Activated CD4-positive, CD25-positive, alpha-beta regulatory T cell treated with anti-CD3 and anti-CD28 coated beads, Interleukin-2, amount 50 U/mL, for 72 hours (primary cell): ENCODE data around the gene AGR3.
"Not testable (repeated sequence)": the region's sequence is repeated elsewhere in the genome, so short reads cannot be mapped to it uniquely, and the experiment has no call there.

ENCODE experiments used
- DNase-seq: peaks from one replicate; pipeline ENCODE4 v3.0.0; 2021

The AGR3 gene

GRCh38 chr7:16889851-16890415, 8.2 kb upstream of the AGR3 start:
- DNase-seq = no peak

GRCh38 chr7:16889305-16889704, 7.5 kb upstream of the AGR3 start:
- no peak for DNase-seq

GRCh38 chr7:16883918-16884317, 2.1 kb upstream of the AGR3 start:
- no peak for DNase-seq

- no peak for DNase-seq
These were observed 1.2 kb downstream of the AGR3 start for GRCh38 chr7:16880554-16880953.

DNA sequence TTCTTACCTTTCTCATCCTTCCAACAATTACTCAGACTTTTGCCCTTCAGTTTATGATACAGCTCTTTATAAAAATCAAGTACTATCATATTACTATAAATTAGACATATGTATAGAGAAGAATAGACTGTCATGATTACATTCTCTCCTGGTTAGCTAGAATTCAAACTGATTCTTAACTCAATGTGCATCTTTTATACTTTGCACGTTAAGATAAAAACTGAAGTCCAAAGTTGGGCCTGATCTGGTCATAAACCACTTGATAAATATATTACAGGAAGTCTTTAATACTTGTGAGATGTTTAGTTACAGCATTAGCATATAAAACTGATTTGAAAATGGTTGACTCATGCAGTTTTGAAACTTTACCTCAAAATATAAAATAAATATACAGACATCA, 2.6 kb downstream of the AGR3 start:
- no peak for DNase-seq

DNA sequence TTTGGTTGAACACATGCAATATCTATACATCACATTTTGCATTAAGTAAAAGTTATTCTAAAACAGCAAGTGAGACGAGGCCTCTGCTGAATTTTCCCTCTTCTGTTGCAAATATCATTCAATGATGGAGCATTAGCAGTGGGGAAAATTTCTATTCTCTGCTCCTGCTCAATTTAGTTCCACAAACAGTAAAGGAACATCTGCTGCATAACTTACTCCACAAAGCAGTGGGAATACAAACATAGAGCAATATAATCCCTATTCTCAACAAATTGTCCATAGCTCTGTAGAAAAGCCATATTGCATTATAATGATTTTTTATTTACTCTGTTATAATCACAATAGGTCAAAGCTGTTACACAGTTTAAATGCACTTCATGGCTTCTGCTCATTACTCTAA, 5.9 kb downstream of the AGR3 start:
- no peak for DNase-seq

DNA sequence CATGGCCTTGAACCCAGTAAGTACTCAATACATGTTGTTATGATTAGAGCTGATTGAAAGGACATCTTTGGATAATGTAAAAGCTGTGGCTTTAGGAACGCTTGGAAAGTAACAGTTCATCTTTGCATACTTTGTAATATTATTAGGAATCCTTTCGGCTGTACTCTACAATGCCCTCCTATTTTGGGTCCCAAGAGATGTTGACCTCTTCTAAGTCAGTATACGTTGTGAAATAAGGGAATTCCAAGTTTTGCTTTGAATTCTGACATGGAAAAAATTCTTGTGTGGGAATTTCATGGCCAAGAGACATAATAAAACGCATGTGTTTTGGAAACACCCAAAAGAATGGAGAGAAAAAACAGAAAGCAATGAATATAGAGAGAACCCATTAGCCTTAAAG, 7.7 kb downstream of the AGR3 start:
- DNase-seq = no peak

DNA sequence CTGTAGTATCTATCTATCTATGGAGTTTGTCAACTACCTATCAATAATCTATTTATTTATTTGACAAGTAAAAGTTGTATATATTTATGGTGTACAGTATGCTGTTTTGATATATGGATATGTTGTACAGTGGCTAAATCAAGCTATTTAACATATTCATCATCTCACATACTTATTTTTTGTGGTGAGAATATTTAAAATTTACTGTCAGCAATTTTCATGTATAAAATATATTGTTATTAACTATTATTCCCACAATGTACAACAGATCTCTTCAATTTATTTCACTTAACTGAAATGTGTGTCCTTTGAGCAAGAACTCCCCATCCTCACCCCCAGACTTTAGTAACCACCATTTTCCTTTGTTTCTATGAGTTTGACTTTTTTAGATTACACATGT, 14.5 kb downstream of the AGR3 start:
- DNase-seq = no peak

- DNase-seq = not testable (repeated sequence)
These were observed 28.6 kb downstream of the AGR3 start for GRCh38 chr7:16853189-16853588.

- DNase-seq = no peak
These were observed 30.0 kb downstream of the AGR3 start for GRCh38 chr7:16851829-16852228.

DNA sequence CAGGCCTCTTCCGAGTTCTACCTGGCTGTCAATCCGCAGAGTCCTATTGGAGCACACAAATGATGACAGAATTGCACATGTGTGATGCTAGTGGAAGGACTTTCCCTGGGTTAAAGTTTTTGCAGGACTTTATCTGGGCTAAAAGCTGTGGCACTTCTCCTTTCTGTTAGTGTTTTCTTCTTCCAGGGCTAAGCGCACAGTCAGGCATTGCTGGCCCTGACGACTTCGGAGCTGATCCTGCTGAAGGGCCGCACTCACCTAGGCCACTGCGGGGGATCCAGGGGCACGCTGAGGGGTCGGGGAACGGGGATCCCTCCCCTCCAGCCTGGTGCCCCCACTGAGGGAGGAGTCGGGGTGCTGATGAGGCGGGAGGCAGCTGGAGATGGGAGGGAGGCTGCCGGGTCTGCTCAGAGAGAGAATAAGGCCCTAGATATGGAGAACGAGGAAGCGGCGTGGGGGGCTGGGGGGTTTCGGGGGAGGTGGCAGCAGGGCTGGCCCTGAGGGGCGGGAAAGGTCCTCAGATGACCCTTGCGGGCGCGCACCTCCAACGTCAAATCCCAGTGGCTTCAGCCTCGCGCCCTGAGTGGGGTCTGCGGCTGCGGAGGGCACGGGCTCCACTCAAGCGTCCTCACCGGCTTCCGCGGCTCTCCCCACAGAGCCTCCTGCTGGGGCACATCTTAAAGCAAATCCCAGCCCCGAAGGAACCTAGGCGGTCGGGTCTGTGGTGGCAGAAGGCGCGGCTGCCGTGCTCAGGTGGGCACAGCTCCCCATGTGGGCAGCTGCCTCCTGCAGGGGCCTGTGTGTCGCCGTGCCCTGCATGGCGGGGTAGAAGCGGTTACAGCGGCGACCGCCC, 30.9 kb downstream of the AGR3 start:
- DNase-seq = no peak

GRCh38 chr7:16849296-16850148, 32.3 kb downstream of the AGR3 start:
- DNase-seq = no peak

- no peak for DNase-seq
These were observed 34.4 kb downstream of the AGR3 start for GRCh38 chr7:16847381-16847860.

- no peak for DNase-seq
These were observed 35.1 kb downstream of the AGR3 start for GRCh38 chr7:16846601-16847165.

- DNase-seq = no peak
These were observed 36.0 kb downstream of the AGR3 start for GRCh38 chr7:16845746-16846145.

GRCh38 chr7:16841681-16842080, 40.1 kb downstream of the AGR3 start:
- no peak for DNase-seq

DNA sequence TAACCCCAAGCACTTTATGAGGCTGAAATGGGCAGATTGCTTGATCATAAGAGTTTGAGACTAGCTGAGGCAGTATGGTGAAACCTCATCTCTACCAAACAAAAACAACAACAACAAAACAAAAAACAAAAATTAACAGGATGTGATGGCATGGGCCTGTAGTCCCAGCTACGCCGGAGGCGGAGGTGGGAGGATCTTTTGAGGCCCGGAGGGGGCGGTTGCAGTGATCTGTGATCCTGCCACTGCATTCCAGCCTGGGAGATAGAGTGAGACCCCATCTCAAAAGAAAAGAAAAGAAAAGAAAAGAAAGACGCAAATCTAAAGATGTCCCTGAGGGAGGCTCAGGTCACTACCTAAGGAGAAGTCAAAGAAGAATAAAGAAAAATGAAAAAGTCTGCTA, 41.7 kb downstream of the AGR3 start:
- no peak for DNase-seq

GRCh38 chr7:16839646-16840045, 42.1 kb downstream of the AGR3 start:
- DNase-seq = no peak

GRCh38 chr7:16838891-16839290, 42.9 kb downstream of the AGR3 start:
- no peak for DNase-seq

- no peak for DNase-seq
These were observed 43.4 kb downstream of the AGR3 start for GRCh38 chr7:16838386-16838785.

DNA sequence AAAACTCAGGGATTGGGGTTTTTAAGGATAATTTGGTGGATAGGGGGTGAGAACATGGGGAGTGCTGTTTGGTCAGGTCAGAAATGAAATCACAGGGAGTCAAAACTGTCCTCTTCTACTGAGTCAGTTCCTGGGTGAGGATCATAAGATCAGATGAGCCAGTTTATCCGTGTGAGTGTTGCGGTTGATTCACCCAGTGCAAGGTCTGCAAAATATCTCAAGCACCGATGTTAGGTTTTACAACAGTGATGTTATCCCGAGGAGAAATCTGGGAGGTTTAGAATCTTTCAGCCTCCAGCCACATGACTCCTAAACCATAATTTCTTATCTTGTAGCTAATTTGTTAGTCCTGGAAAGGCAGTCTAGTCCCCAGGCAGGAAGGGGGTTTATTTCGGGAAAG, 45.3 kb downstream of the AGR3 start:
- DNase-seq = no peak

DNA sequence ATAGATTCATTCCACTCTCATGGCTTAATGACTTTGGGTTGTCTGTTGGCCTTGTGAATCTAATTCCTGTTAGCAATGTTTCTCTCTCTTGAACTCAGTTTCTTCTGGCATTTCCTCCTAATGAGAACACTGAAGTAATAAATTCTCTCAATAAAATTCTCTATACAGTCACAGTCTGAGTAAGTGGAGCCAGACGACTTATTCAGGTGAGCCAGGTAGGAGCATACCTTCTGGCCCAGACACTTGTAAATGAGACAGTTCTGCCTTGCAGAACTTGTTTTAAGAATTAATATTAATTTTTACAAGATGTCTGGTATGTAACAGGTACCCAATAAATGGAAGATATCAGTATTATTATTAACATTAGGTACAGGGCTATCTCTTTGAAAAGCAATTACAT, 48.4 kb downstream of the AGR3 start:
- no peak for DNase-seq

DNA sequence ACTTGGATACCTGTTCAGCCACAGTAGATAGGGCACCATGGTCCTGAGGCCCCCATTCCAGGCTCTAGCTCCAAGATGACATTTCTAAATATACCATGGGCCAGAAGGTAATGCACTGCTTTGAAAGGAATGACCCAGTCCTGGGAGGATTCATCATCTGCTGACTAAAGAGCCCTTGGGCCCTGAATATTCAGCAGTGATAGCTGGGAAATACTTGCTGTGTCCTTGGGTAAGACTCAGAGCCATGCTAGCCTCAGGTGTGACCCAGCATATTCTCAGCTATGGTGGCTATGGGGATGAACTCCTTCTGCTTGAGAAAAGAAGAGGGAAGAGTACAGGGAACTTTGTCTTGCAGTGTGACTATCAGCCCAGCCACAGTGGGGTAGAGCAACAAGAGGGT, 55.7 kb downstream of the AGR3 start:
- no peak for DNase-seq
